Activated CD4-positive, alpha-beta memory T cell treated with anti-CD3 and anti-CD28 coated beads, Interleukin-2, amount 10 ng/mL, durations not matched to agents 7 days and 5 days (primary cell): ENCODE results near the gene CD2. TPM values are rescaled to one million over a fixed set of nuclear protein-coding genes. Genes with fewer than 3 reads are reported as not detected.
A peak's percentile ranks its signal among the peaks of the same experiment; 100 is the strongest.

ENCODE experiments used
- CTCF ChIA-PET: fragments of 350-600 bp; sonication (Branson Sonifier 250); formaldehyde crosslinking; loops from one replicate; lab custom pipeline; 2021; ENCODE audit warnings: antibody characterized with exemption, inconsistent platforms; lab: Charles Lee
- POLR2A ChIA-PET: fragments of 350-600 bp; sonication (Branson Sonifier 250); formaldehyde crosslinking; loops from one replicate; lab custom pipeline; 2021; ENCODE audit warnings: antibody characterized with exemption; lab: Charles Lee
- DNase-seq: peaks from one replicate; pipeline ENCODE4 v3.0.0-alpha.2; 2020
- H3K27ac Mint-ChIP-seq: one replicate; pipeline ENCODE4 v1.8.0; 2021; ENCODE audit warnings: mild to moderate bottlenecking, mixed read lengths
- H3K27me3 Mint-ChIP-seq: one replicate; pipeline ENCODE4 v1.8.0; 2021; ENCODE audit warnings: mixed read lengths
- H3K36me3 Mint-ChIP-seq: one replicate; pipeline ENCODE4 v1.8.0; 2021; ENCODE audit warnings: low read depth, mixed read lengths
- H3K4me1 Mint-ChIP-seq: one replicate; pipeline ENCODE4 v1.8.0; 2021; ENCODE audit warnings: mixed read lengths
- H3K4me3 Mint-ChIP-seq: one replicate; pipeline ENCODE4 v1.8.0; 2021; ENCODE audit warnings: mild to moderate bottlenecking, mixed read lengths
- H3K9me3 Mint-ChIP-seq: one replicate; pipeline ENCODE4 v1.8.0; 2021; ENCODE audit warnings: mixed read lengths
- total RNA-seq, 2 experiments: library from RNA; stranded (reverse); gene quantifications; one replicate each; pipeline ENCODE4 v1.2.3, GENCODE V29; 2021

Gene CD2
- total RNA-seq, 2 experiments from 2014 or later = 329 to 340 TPM

GRCh38 chr1:116763116-116763786 lies 9.0 kb downstream of the CD2 start:
- Mint-ChIP-seq H3K4me3 (peak overlapping the region; percentile 78), H3K9me3 (no peaks in the 10 kb centered on the region), H3K27ac (peak overlapping the region; percentile 99), H3K36me3 (peaks cover 99% of the 10 kb centered on the region), H3K27me3 (no peaks in the 10 kb centered on the region), H3K4me1 (peaks cover 89% of the 10 kb centered on the region)
- POLR2A ChIA-PET = interaction anchor here (0.5 to 18.8 kb wide), 22 partner anchors 9 to 392 kb away, joined by 3 to 1051 read pairs (median 8); partner anchors contain the start of genes CD2 and TTF2
- CTCF ChIA-PET = interaction anchor here (0.6 to 12.6 kb wide), 13 partner anchors 8 to 297 kb away, joined by 3 to 139 read pairs (median 7); partner anchors contain the start of genes CD2 and TTF2
- DNase-seq = peak; percentile 75

GRCh38 chr1:116763787-116764465 lies 9.7 kb downstream of the CD2 start:
- Mint-ChIP-seq H3K4me1 (peaks cover 96% of the 10 kb centered on the region), H3K27me3 (no peaks in the 10 kb centered on the region), H3K9me3 (no peaks in the 10 kb centered on the region), H3K27ac (peak overlapping the region; percentile 99), H3K4me3 (peak overlapping the region; percentile 78), H3K36me3 (peaks cover 99% of the 10 kb centered on the region)
- POLR2A ChIA-PET = interaction anchor here (0.8 to 18.8 kb wide), 19 partner anchors 8 to 388 kb away, joined by 3 to 1051 read pairs (median 11); partner anchors contain the start of genes CD2 and TTF2
- peak; percentile 67 for DNase-seq
- CTCF ChIA-PET = interaction anchor here (0.6 to 12.6 kb wide), 23 partner anchors 9 to 296 kb away, joined by 3 to 139 read pairs (median 5); partner anchors contain the start of genes CD2 and TTF2

- peak; percentile 66 for DNase-seq
- H3K4me3 Mint-ChIP-seq = peak overlapping the region; percentile 78
- H3K27me3 Mint-ChIP-seq = no peaks in the 10 kb centered on the region
- no peaks in the 10 kb centered on the region for H3K9me3 Mint-ChIP-seq
- ChIA-PET POLR2A (interaction anchor here (0.7 to 18.8 kb wide), 15 partner anchors 8 to 294 kb away, joined by 3 to 1051 read pairs (median 15); partner anchors contain the start of genes CD2 and TTF2), CTCF (interaction anchor here (0.6 to 12.6 kb wide), 21 partner anchors 9 to 296 kb away, joined by 3 to 139 read pairs (median 5); partner anchors contain the start of genes CD2 and TTF2)
- peaks cover 96% of the 10 kb centered on the region for H3K4me1 Mint-ChIP-seq
- H3K27ac Mint-ChIP-seq = peak overlapping the region; percentile 99
- peaks cover 99% of the 10 kb centered on the region for H3K36me3 Mint-ChIP-seq
These were observed 10.3 kb downstream of the CD2 start for GRCh38 chr1:116764466-116764898.

- Mint-ChIP-seq H3K27ac (peak overlapping the region; percentile 99), H3K36me3 (peaks cover 96% of the 10 kb centered on the region), H3K4me3 (peak overlapping the region; percentile 78), H3K27me3 (no peaks in the 10 kb centered on the region), H3K9me3 (no peaks in the 10 kb centered on the region), H3K4me1 (peaks cover 98% of the 10 kb centered on the region)
- POLR2A ChIA-PET = interaction anchor here (0.7 to 18.8 kb wide), 14 partner anchors 8 to 293 kb away, joined by 3 to 1051 read pairs (median 18); partner anchors contain the start of genes CD2 and TTF2
- CTCF ChIA-PET = interaction anchor here (0.6 to 12.6 kb wide), 21 partner anchors 9 to 295 kb away, joined by 3 to 139 read pairs (median 5); partner anchors contain the start of genes CD2 and TTF2
- DNase-seq = no peak
These were observed 11.0 kb downstream of the CD2 start for GRCh38 chr1:116764906-116765862.

DNA sequence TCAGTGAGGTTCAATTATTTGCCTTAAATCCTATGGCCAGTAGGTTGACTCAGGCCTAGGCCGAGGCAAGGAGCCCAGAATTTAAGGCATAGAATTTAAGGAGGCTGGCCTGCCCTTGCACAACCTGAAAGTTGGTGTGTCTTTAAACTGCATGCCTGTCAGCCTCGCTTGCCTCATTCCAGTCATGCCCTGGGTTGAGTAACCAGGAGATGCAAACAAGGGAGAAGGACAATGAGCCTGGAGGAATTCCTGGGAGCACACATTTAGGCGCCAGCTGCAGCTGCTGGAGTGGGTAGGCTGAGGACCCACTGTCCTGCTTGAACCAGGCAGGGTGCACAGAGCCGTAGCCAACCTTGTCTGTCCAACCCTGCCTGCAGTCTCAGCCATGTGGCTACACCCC lies 11.7 kb downstream of the CD2 start:
- peaks cover 92% of the 10 kb centered on the region for H3K36me3 Mint-ChIP-seq
- peak overlapping the region; percentile 56 for H3K4me3 Mint-ChIP-seq
- H3K4me1 Mint-ChIP-seq = peaks cover 98% of the 10 kb centered on the region
- H3K9me3 Mint-ChIP-seq = no peaks in the 10 kb centered on the region
- CTCF ChIA-PET = interaction anchor here (0.9 to 12.6 kb wide), 7 partner anchors 11 to 52 kb away, joined by 3 to 139 read pairs (median 4); partner anchors contain the start of gene CD2
- POLR2A ChIA-PET = interaction anchor here (1.3 to 18.8 kb wide), 7 partner anchors 14 to 292 kb away, joined by 4 to 1051 read pairs (median 250); partner anchors contain the start of genes CD2 and TTF2
- H3K27me3 Mint-ChIP-seq = no peaks in the 10 kb centered on the region
- H3K27ac Mint-ChIP-seq = peak overlapping the region; percentile 99
- DNase-seq = no peak

DNA sequence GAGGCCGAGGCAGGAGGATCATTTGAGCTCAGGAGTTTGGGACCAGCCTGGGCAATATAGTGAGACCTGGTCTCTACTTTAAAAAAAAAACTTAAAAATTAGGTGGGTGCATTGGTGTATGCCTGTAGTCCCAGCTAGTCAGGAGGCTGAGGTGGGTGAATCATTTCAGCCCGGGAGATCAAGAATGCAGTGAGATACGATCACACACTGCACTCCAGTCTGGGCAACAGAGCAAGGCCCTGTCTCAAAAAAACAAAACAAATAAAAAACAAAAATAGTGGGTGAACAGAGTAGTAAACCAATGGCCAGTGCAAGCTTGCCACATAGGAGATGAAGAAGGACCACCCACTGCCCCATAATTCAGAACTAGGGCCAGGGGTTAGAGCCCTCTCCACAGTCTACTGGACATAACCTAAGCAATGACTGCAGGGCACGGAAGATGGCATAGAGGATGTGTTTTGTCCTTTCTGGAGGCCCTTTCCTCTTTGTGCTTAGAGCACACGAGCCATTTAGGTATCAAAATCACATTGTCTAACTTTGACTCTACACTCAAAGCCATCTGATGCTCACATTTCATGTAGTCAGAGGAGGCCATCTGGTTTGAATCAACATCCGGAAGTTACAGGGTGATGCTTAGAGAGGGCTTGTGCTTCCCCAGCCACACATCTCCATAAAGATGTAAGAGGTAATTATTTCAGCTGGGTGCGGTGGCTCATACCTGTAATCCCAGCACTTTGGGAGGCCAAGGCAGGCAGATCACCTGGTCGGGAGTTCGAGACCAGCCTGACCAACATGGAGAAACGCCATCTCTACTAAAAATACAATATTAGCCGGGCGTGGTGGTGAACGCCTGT lies 12.6 kb downstream of the CD2 start:
- Mint-ChIP-seq H3K4me1 (peaks cover 99% of the 10 kb centered on the region), H3K27ac (peak overlapping the region; percentile 99), H3K9me3 (no peaks in the 10 kb centered on the region), H3K36me3 (peaks cover 84% of the 10 kb centered on the region), H3K27me3 (no peaks in the 10 kb centered on the region), H3K4me3 (peak overlapping the region; percentile 56)
- DNase-seq = peak; percentile 60
- ChIA-PET POLR2A (interaction anchor here (0.6 to 18.8 kb wide), 11 partner anchors 7 to 292 kb away, joined by 3 to 1051 read pairs (median 61); partner anchors contain the start of genes CD2 and TTF2), CTCF (interaction anchor here (0.9 to 12.6 kb wide), 12 partner anchors 11 to 51 kb away, joined by 3 to 139 read pairs (median 5); partner anchors contain the start of gene CD2)

- Mint-ChIP-seq H3K27ac (peak overlapping the region; percentile 99), H3K4me3 (peak overlapping the region; percentile 49), H3K27me3 (no peaks in the 10 kb centered on the region), H3K36me3 (peaks cover 76% of the 10 kb centered on the region), H3K4me1 (peaks cover 99% of the 10 kb centered on the region), H3K9me3 (no peaks in the 10 kb centered on the region)
- POLR2A ChIA-PET = interaction anchor here (0.9 to 18.8 kb wide), 11 partner anchors 8 to 291 kb away, joined by 3 to 1051 read pairs (median 38); partner anchors contain the start of genes CD2 and TTF2
- DNase-seq = no peak
- CTCF ChIA-PET = interaction anchor here (0.6 to 12.6 kb wide), 12 partner anchors 9 to 167 kb away, joined by 3 to 139 read pairs (median 5); partner anchors contain the start of gene CD2
These were observed 13.7 kb downstream of the CD2 start for GRCh38 chr1:116767782-116768382.

- CTCF ChIA-PET = interaction anchor here (0.6 to 12.6 kb wide), 15 partner anchors 9 to 290 kb away, joined by 3 to 139 read pairs (median 5); partner anchors contain the start of gene CD2
- Mint-ChIP-seq H3K36me3 (peaks cover 75% of the 10 kb centered on the region), H3K4me3 (peak overlapping the region; percentile 49), H3K9me3 (peaks cover 3% of the 10 kb centered on the region), H3K27me3 (no peaks in the 10 kb centered on the region), H3K27ac (peak overlapping the region; percentile 99), H3K4me1 (peaks cover 97% of the 10 kb centered on the region)
- POLR2A ChIA-PET = interaction anchor here (0.9 to 18.8 kb wide), 14 partner anchors 9 to 350 kb away, joined by 3 to 1051 read pairs (median 13); partner anchors contain the start of genes CD2 and TTF2
- no peak for DNase-seq
These were observed 14.3 kb downstream of the CD2 start for GRCh38 chr1:116768416-116769103.

DNA sequence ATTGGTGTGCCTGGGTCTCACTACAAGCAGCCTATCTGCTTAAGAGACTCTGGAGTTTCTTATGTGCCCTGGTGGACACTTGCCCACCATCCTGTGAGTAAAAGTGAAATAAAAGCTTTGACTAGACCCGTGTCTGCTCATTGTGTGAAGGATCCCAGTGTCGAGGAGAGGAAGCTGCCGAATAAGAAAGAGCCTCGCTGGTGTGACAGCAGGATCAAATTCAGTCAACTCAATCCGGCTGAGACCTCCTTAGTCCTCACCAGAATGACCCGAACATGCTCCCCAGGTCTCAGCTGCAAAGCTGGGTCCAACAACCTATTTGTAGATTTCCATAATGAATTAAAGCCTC lies 14.8 kb downstream of the CD2 start:
- POLR2A ChIA-PET = interaction anchor here (0.8 to 18.8 kb wide), 23 partner anchors 9 to 886 kb away, joined by 3 to 1051 read pairs (median 4); partner anchors contain the start of genes CD2 and TTF2
- CTCF ChIA-PET = interaction anchor here (0.9 to 12.6 kb wide), 17 partner anchors 8 to 291 kb away, joined by 3 to 139 read pairs (median 5); partner anchors contain the start of genes CD2 and TTF2
- H3K27me3 Mint-ChIP-seq = no peaks in the 10 kb centered on the region

More for the DNA sequence above, 14.8 kb downstream of the CD2 start:
- H3K4me1 Mint-ChIP-seq = peaks cover 92% of the 10 kb centered on the region
- peaks cover 71% of the 10 kb centered on the region for H3K36me3 Mint-ChIP-seq
- DNase-seq = peak; percentile 52
- peak overlapping the region; percentile 99 for H3K27ac Mint-ChIP-seq
- peaks cover 3% of the 10 kb centered on the region for H3K9me3 Mint-ChIP-seq
- peak overlapping the region; percentile 49 for H3K4me3 Mint-ChIP-seq
